HepG2 (cell line): ENCODE measurements around the gene PSORS1C2. TPM values are rescaled to one million over a fixed set of nuclear protein-coding genes. Genes with fewer than 3 reads are reported as not detected.

Experiments used
- ADNP ChIP-seq: sonication (generic); formaldehyde crosslinking; IDR thresholded peaks from 2 replicates; pipeline ENCODE4 v1.4.0; 2020; ENCODE audit warnings: missing genetic modification reagents
- BRCA1 ChIP-seq: sonication (generic); formaldehyde crosslinking; IDR thresholded peaks from 2 replicates; pipeline ENCODE4 v1.4.0; 2020; ENCODE audit warnings: missing genetic modification reagents
- FUBP1 ChIP-seq: sonication (generic); formaldehyde crosslinking; IDR thresholded peaks from 2 replicates; pipeline ENCODE4 v1.5.1; 2020; ENCODE audit warnings: missing genetic modification reagents, mild to moderate bottlenecking, borderline replicate concordance
- HIVEP1 ChIP-seq: sonication (generic); formaldehyde crosslinking; IDR thresholded peaks from 2 replicates; pipeline ENCODE4 v1.4.0; 2020; ENCODE audit warnings: mild to moderate bottlenecking, missing genetic modification reagents
- MATR3 ChIP-seq: sonication (generic); formaldehyde crosslinking; IDR thresholded peaks from 2 replicates; pipeline ENCODE4 v1.4.0; 2020; ENCODE audit warnings: missing genetic modification reagents
- NRL ChIP-seq: sonication (generic); formaldehyde crosslinking; IDR thresholded peaks from 2 replicates; pipeline ENCODE4 v1.5.0; 2020; ENCODE audit warnings: missing genetic modification reagents, mild to moderate bottlenecking, moderate library complexity, borderline replicate concordance
- PRDM10 ChIP-seq: sonication (generic); formaldehyde crosslinking; IDR thresholded peaks from 2 replicates; pipeline ENCODE4 v1.4.0; 2020; ENCODE audit warnings: low read depth, missing genetic modification reagents
- RARG ChIP-seq: sonication (generic); formaldehyde crosslinking; IDR thresholded peaks from 2 replicates; pipeline ENCODE4 v1.4.0; 2020; ENCODE audit warnings: low read depth, mild to moderate bottlenecking, missing genetic modification reagents
- SETDB1 ChIP-seq: sonication (generic); formaldehyde crosslinking; IDR thresholded peaks from 2 replicates; pipeline ENCODE4 v1.5.1; 2020; ENCODE audit warnings: missing genetic modification reagents, mild to moderate bottlenecking, borderline replicate concordance
- ZEB1 ChIP-seq: IDR thresholded peaks from 2 replicates; pipeline ENCODE4 v1.6.1; 2012; ENCODE audit warnings: mild to moderate bottlenecking, low read depth, inconsistent platforms; ENCODE audit not compliant: insufficient replicate concordance
- ZFP82 ChIP-seq: sonication (generic); formaldehyde crosslinking; IDR thresholded peaks from 2 replicates; pipeline ENCODE4 v1.5.1; 2020; ENCODE audit warnings: mild to moderate bottlenecking, missing genetic modification reagents, borderline replicate concordance
- ZNF275 ChIP-seq: sonication (generic); formaldehyde crosslinking; IDR thresholded peaks from 2 replicates; pipeline ENCODE4 v1.8.0; 2022; ENCODE audit warnings: missing genetic modification reagents, mild to moderate bottlenecking, inconsistent platforms, borderline replicate concordance
- ZNF619 ChIP-seq: sonication (generic); formaldehyde crosslinking; IDR thresholded peaks from 2 replicates; pipeline ENCODE4 v1.4.0; 2020; ENCODE audit warnings: mild to moderate bottlenecking, missing genetic modification reagents
- ZNF839 ChIP-seq: sonication (generic); formaldehyde crosslinking; IDR thresholded peaks from 2 replicates; pipeline ENCODE4 v1.4.0; 2020; ENCODE audit warnings: missing genetic modification reagents, mild to moderate bottlenecking, borderline replicate concordance
- ZZZ3 ChIP-seq: sonication (generic); formaldehyde crosslinking; IDR thresholded peaks from 2 replicates; pipeline ENCODE4 v1.4.0; 2020; ENCODE audit warnings: missing genetic modification reagents, mild to moderate bottlenecking, borderline replicate concordance
- polyA plus RNA-seq, 8 experiments: library from polyadenylated mRNA; depleted of rRNA in 3 of 8; stranded (reverse) in 7 of 8; unstranded in 1 of 8; fragments of >200 nt; fragmentation: Illumina TruSeq in 4 of 8; extraction: Trizol in 4 of 8; gene quantifications; 2 replicates each; pipeline versions ENCODE4 v1.2.1 to v1.2.3, GENCODE V29; 2011 to 2016; ENCODE audit warnings: low read depth in 4 of 8, missing spikeins in 1 of 8, mixed read lengths in 1 of 8; ENCODE audit not compliant: insufficient read depth in 1 of 8
- total RNA-seq, 5 experiments: library from RNA; depleted of rRNA; stranded (reverse); fragments of >200 nt; fragmentation: Illumina TruSeq; extraction: Trizol; gene quantifications; 2 replicates each; pipeline ENCODE4 v1.2.3, GENCODE V29; 2016; ENCODE audit warnings: low read depth in 1 of 5
- TF ChIP-seq, protein P1 (sequence below): sonication (generic); formaldehyde crosslinking; IDR thresholded peaks from 2 replicates; pipeline ENCODE4 v1.5.1; 2020; ENCODE audit warnings: mild to moderate bottlenecking, missing genetic modification reagents
- TF ChIP-seq, protein P2 (sequence below): sonication (generic); formaldehyde crosslinking; IDR thresholded peaks from 2 replicates; pipeline ENCODE4 v1.4.0; 2020; ENCODE audit warnings: missing genetic modification reagents

PSORS1C2 gene
- total and polyA plus RNA-seq, 2 of the 13 experiments (the other 11 are each of a cell fraction or from before 2014, with no cell fraction given): not detected

- TF ChIP-seq, protein P1, sequence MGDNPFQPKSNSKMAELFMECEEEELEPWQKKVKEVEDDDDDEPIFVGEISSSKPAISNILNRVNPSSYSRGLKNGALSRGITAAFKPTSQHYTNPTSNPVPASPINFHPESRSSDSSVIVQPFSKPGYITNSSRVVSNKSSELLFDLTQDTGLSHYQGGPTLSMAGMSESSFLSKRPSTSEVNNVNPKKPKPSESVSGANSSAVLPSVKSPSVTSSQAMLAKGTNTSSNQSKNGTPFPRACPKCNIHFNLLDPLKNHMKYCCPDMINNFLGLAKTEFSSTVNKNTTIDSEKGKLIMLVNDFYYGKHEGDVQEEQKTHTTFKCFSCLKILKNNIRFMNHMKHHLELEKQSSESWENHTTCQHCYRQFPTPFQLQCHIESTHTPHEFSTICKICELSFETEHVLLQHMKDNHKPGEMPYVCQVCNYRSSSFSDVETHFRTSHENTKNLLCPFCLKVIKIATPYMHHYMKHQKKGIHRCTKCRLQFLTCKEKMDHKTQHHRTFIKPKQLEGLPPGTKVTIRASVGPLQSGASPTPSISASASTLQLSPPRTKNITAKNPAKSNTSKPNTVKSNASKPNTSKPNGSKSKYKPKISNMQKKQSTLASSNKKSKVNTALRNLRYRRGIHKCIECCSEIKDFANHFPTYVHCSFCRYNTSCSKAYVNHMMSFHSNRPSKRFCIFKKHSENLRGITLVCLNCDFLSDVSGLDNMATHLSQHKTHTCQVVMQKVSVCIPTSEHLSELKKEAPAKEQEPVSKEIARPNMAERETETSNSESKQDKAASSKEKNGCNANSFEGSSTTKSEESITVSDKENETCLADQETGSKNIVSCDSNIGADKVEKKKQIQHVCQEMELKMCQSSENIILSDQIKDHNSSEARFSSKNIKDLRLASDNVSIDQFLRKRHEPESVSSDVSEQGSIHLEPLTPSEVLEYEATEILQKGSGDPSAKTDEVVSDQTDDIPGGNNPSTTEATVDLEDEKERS (CRISPR knock-in tag): no peak
- TF ChIP-seq ZNF275 (CRISPR knock-in tag) (no peak; the same call in 1 of the 2 replicates), FUBP1 (CRISPR knock-in tag) (no peak), ZEB1 (no peak), ZNF839 (CRISPR knock-in tag) (no peak), ZZZ3 (CRISPR knock-in tag) (no peak; the same call in 1 of the 2 replicates), HIVEP1 (peak; percentile 85), ADNP (no peak), SETDB1 (no peak), PRDM10 (CRISPR knock-in tag) (peak; percentile 62), MATR3 (CRISPR knock-in tag) (no peak), RARG (no peak), ZNF619 (peak; percentile 59; the same call in 1 of the 2 replicates), BRCA1 (no peak), ZFP82 (CRISPR knock-in tag) (no peak), NRL (CRISPR knock-in tag) (peak; percentile 63; the same call in 1 of the 2 replicates)
- TF ChIP-seq, protein P2, sequence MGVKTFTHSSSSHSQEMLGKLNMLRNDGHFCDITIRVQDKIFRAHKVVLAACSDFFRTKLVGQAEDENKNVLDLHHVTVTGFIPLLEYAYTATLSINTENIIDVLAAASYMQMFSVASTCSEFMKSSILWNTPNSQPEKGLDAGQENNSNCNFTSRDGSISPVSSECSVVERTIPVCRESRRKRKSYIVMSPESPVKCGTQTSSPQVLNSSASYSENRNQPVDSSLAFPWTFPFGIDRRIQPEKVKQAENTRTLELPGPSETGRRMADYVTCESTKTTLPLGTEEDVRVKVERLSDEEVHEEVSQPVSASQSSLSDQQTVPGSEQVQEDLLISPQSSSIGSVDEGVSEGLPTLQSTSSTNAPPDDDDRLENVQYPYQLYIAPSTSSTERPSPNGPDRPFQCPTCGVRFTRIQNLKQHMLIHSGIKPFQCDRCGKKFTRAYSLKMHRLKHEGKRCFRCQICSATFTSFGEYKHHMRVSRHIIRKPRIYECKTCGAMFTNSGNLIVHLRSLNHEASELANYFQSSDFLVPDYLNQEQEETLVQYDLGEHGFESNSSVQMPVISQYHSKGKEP (CRISPR knock-in tag): no peak
These were observed 19.4 kb upstream of the PSORS1C2 start, which contains the start of gene TCF19 (continued) for GRCh38 chr6:31158140-31158862.
